ENCODE data around the gene PSEN1.

GRCh38 chr14:73207615-73208014 is 71.3 kb downstream of the PSEN1 start:
- no peak for TF ChIP-seq CTCF (IDR thresholded peaks at IDR 0.05; ENCODE audit: low read depth, low read length, poor library complexity, severe bottlenecking)
- no peak for TF ChIP-seq EZH2phosphoT487 (IDR thresholded peaks at IDR 0.05; ENCODE audit: borderline replicate concordance, low read length)
